ENCODE measurements around the gene METTL25B. TPM values are rescaled to one million over a fixed set of nuclear protein-coding genes. Genes with fewer than 3 reads are reported as not detected.

Gene METTL25B
- total and polyA plus RNA-seq, 2 of the 13 experiments (the other 11 are each of a cell fraction or from before 2014, with no cell fraction given) = 11.9 to 24.0 TPM

- no peak for TF ChIP-seq NBN (conservative IDR thresholded peaks at IDR 0.05)
- 0 out of 2 replicates have a peak, but pooled peaks have one; percentile 63 for TF ChIP-seq STAT6 (CRISPR knock-in tag; IDR thresholded peaks at IDR 0.05; ENCODE audit: borderline replicate concordance)
- no peak for TF ChIP-seq DBP (CRISPR knock-in tag; IDR thresholded peaks at IDR 0.05; ENCODE audit: not compliant biosample characterization)
- 0 out of 2 replicates have a peak, but pooled peaks have one; percentile 17 for TF ChIP-seq MIER2 (CRISPR knock-in tag; IDR thresholded peaks at IDR 0.05)
- TF ChIP-seq MBD4 (IDR thresholded peaks at IDR 0.05; ENCODE audit: borderline replicate concordance, low read length) = no peak
- TF ChIP-seq ZNF605 (CRISPR knock-in tag; IDR thresholded peaks at IDR 0.05) = 0 out of 2 replicates have a peak, but pooled peaks have one; percentile 53
- peak; percentile 22; the same call in 1 of the 2 replicates for TF ChIP-seq ZNF790 (CRISPR knock-in tag; IDR thresholded peaks at IDR 0.05; ENCODE audit: borderline replicate concordance)
- TF ChIP-seq GABPB1 (CRISPR knock-in tag; IDR thresholded peaks at IDR 0.05) = peak; percentile 93
- no peak for TF ChIP-seq RAD51 (IDR thresholded peaks at IDR 0.05; ENCODE audit: borderline replicate concordance)
- TF ChIP-seq FOXA3 (CRISPR knock-in tag; IDR thresholded peaks at IDR 0.05) = peak; percentile 36; the same call in 1 of the 2 replicates
- peak; percentile 98 for TF ChIP-seq IRF2 (CRISPR knock-in tag; IDR thresholded peaks at IDR 0.05)
- TF ChIP-seq PTBP1 (IDR thresholded peaks at IDR 0.05; ENCODE audit: low read depth, low read length, poor library complexity, severe bottlenecking) = no peak
- no peak for TF ChIP-seq ZNF691 (CRISPR knock-in tag; IDR thresholded peaks at IDR 0.05; ENCODE audit: borderline replicate concordance, low read depth)
- TF ChIP-seq ZNF639 (CRISPR knock-in tag; conservative IDR thresholded peaks at IDR 0.05) = peak; percentile 50
- peak; percentile 70; the same call in 1 of the 2 replicates for TF ChIP-seq SIN3A (IDR thresholded peaks at IDR 0.05; ENCODE audit: borderline replicate concordance, low read depth, low read length)
- TF ChIP-seq ZFP1 (CRISPR knock-in tag; IDR thresholded peaks at IDR 0.05) = 0 out of 2 replicates have a peak, but pooled peaks have one; percentile 11
- 0 out of 2 replicates have a peak, but pooled peaks have one; percentile 62 for TF ChIP-seq PHF21A (CRISPR knock-in tag; IDR thresholded peaks at IDR 0.05)
- TF ChIP-seq ELK4 (CRISPR knock-in tag; IDR thresholded peaks at IDR 0.05; ENCODE audit: borderline replicate concordance) = peak; percentile 78; the same call in 1 of the 2 replicates
- TF ChIP-seq TEAD2 (CRISPR knock-in tag; IDR thresholded peaks at IDR 0.05) = no peak
- TF ChIP-seq REPIN1 (CRISPR knock-in tag; IDR thresholded peaks at IDR 0.05; ENCODE audit: borderline replicate concordance, low read depth) = no peak; the same call in 1 of the 2 replicates
- peak; percentile 96 for TF ChIP-seq ASH2L (IDR thresholded peaks at IDR 0.05; ENCODE audit: insufficient read length, low read depth, low read length)
These were observed 39.0 kb downstream of the METTL25B start, which contains the start of gene PRCC (continued) for GRCh38 chr1:156767101-156767878.

Measured in HepG2 (cell line).